SU-DHL-6 (cell line): ENCODE data around the gene SEC23B.
"Not testable (repeated sequence)": the region's sequence is repeated elsewhere in the genome, so short reads cannot be mapped to it uniquely, and the experiment has no call there.

Experiments
- H2AFZ ChIP-seq: fragments of 200-600 bp; sonication (generic); 2 replicates; pipeline ENCODE4 v1.6.1; 2014; ENCODE audit warnings: low read depth, mild to moderate bottlenecking, moderate library complexity, mixed read lengths, antibody characterized with exemption, low read length; ENCODE audit not compliant: severe bottlenecking
- H3F3A ChIP-seq: fragments of 200-600 bp; shearing (Covaris generic); 2 replicates; pipeline ENCODE4 v1.6.0; 2016; ENCODE audit warnings: antibody characterized with exemption, mild to moderate bottlenecking; ENCODE audit not compliant: insufficient read depth
- H3K27ac ChIP-seq: fragments of 200-600 bp; sonication (generic); 2 replicates; pipeline ENCODE4 v1.5.1; 2016; ENCODE audit warnings: low read depth, mild to moderate bottlenecking, low read length, moderate library complexity, mixed read lengths
- H3K27me3 ChIP-seq: fragments of 200-600 bp; sonication (generic), shearing (Covaris generic); 2 replicates; pipeline ENCODE4 v1.6.0; 2014; ENCODE audit warnings: mild to moderate bottlenecking, low read length
- H3K36me3 ChIP-seq: fragments of 200-600 bp; sonication (generic); 2 replicates; pipeline ENCODE4 v1.6.1; 2014; ENCODE audit warnings: mild to moderate bottlenecking, low read length, mixed read lengths
- H3K4me2 ChIP-seq: fragments of 300-600, 200-600 bp; shearing (Covaris generic), sonication (generic); 2 replicates; pipeline ENCODE4 v1.6.0; 2014; ENCODE audit warnings: low read length, low read depth, mild to moderate bottlenecking; ENCODE audit not compliant: poor library complexity, severe bottlenecking
- H3K4me3 ChIP-seq: fragments of 200-600 bp; sonication (generic); 2 replicates; pipeline ENCODE4 v1.5.1; 2014; ENCODE audit warnings: antibody characterized with exemption, low read length, mild to moderate bottlenecking, mixed read lengths; ENCODE audit not compliant: insufficient read depth, poor library complexity, severe bottlenecking
- H3K79me2 ChIP-seq: fragments of 200-600 bp; sonication (generic); 2 replicates; pipeline ENCODE4 v1.6.1; 2014; ENCODE audit warnings: mild to moderate bottlenecking, low read length, moderate library complexity; ENCODE audit not compliant: insufficient read depth
- H3K9ac ChIP-seq: fragments of 200-600 bp; sonication (generic); 2 replicates; pipeline ENCODE4 v1.7.0; 2014; ENCODE audit warnings: mild to moderate bottlenecking, low read length
- H3K9me2 ChIP-seq: fragments of 200-600 bp; sonication (generic); replicated peaks from 2 replicates; pipeline ENCODE4 v1.6.1; 2014; ENCODE audit warnings: low read length; ENCODE audit not compliant: insufficient read depth
- H3K9me3 ChIP-seq: fragments of 200-600 bp; sonication (generic); 2 replicates; pipeline ENCODE4 v1.6.1; 2014; ENCODE audit warnings: low read length, mixed read lengths; ENCODE audit not compliant: insufficient read depth
- H4K20me1 ChIP-seq: fragments of 200-600 bp; sonication (generic); 2 replicates; pipeline ENCODE4 v1.6.1; 2014; ENCODE audit warnings: low read depth, mild to moderate bottlenecking, antibody characterized with exemption, low read length, moderate library complexity, mixed read lengths
- CTCF ChIP-seq: fragments of 200-600 bp; sonication (generic); IDR thresholded peaks from one replicate; pipeline ENCODE4 v1.5.1; 2017; ENCODE audit warnings: antibody characterized with exemption, mild to moderate bottlenecking, low read length, moderate library complexity; ENCODE audit not compliant: insufficient read depth, poor library complexity, severe bottlenecking
- EZH2phosphoT487 ChIP-seq: fragments of 200-600 bp; sonication (generic), shearing (Covaris generic); conservative IDR thresholded peaks from 2 replicates; pipeline ENCODE4 v1.6.1; 2018; ENCODE audit warnings: mild to moderate bottlenecking, antibody characterized with exemption, low read length, moderate library complexity, mixed read lengths

SEC23B gene

GRCh38 chr20:18496740-18497592, 10.8 kb upstream of the SEC23B start, which contains the start of gene RBBP9:
RBBP9 (minus strand) TSS chr20:18497225; CDS start chr20:18497167, 58 bp downstream.
- Histone ChIP-seq H3K79me2 (peaks cover 9% of the 10 kb centered on the region), H3K36me3 (no peaks in the 10 kb centered on the region), H3K9me3 (no peaks in the 10 kb centered on the region), H3K9me2 (no peaks in the 10 kb centered on the region), H3K4me2 (peak within 1 kb of the TSS; percentile 91), H2AFZ (peak within 1 kb of the TSS; percentile 97), H3F3A (no peaks in the 10 kb centered on the region), H3K4me3 (peak within 1 kb of the TSS; percentile 92), H3K9ac (peak within 1 kb of the TSS; percentile 76), H4K20me1 (no peaks in the 10 kb centered on the region), H3K27ac (peak within 1 kb of the TSS; percentile 32; the same call in 1 of the 2 replicates), H3K27me3 (no peaks in the 10 kb centered on the region)
- TF ChIP-seq EZH2phosphoT487 (no peak), CTCF (no peak)

- Histone ChIP-seq H3K9ac (peak overlapping the region; percentile 76), H4K20me1 (no peaks in the 10 kb centered on the region), H2AFZ (peak overlapping the region; percentile 97), H3K4me3 (peak overlapping the region; percentile 92), H3K27ac (no peak overlapping the region), H3K36me3 (no peaks in the 10 kb centered on the region), H3K79me2 (peaks cover 9% of the 10 kb centered on the region), H3F3A (no peaks in the 10 kb centered on the region), H3K4me2 (peak overlapping the region; percentile 91), H3K27me3 (no peaks in the 10 kb centered on the region), H3K9me3 (no peaks in the 10 kb centered on the region), H3K9me2 (no peaks in the 10 kb centered on the region)
- no peak for TF ChIP-seq CTCF
- no peak for TF ChIP-seq EZH2phosphoT487
These were observed 10.1 kb upstream of the SEC23B start for GRCh38 chr20:18497603-18498002.

GRCh38 chr20:18501672-18502071, 6.1 kb upstream of the SEC23B start:
- H3K27ac ChIP-seq, H3K4me3 ChIP-seq, H3K36me3 ChIP-seq, H3K79me2 ChIP-seq, H3K9me3 ChIP-seq, H3K9ac ChIP-seq, H4K20me1 ChIP-seq, H3F3A ChIP-seq, H3K4me2 ChIP-seq, H3K27me3 ChIP-seq, H2AFZ ChIP-seq, H3K9me2 ChIP-seq: not testable (repeated sequence)

- no peaks in the 10 kb centered on the region for H3K27me3 ChIP-seq
- no peaks in the 10 kb centered on the region for H3F3A ChIP-seq
These were observed 3.2 kb upstream of the SEC23B start for GRCh38 chr20:18504479-18505060.

More at GRCh38 chr20:18504479-18505060, 3.2 kb upstream of the SEC23B start:
- TF ChIP-seq CTCF (no peak), EZH2phosphoT487 (no peak)
- Histone ChIP-seq H3K9me2 (no peaks in the 10 kb centered on the region), H3K4me2 (no peak overlapping the region), H3K27ac (no peak overlapping the region), H4K20me1 (no peaks in the 10 kb centered on the region), H3K4me3 (no peak overlapping the region), H3K36me3 (no peaks in the 10 kb centered on the region), H3K9me3 (no peaks in the 10 kb centered on the region), H3K9ac (no peak overlapping the region), H2AFZ (no peak overlapping the region), H3K79me2 (peaks cover 15% of the 10 kb centered on the region)
